KMS-11 (cell line): ENCODE measurements around the gene CAMKK2.

ENCODE experiments used
- H2AFZ ChIP-seq: fragments of 200-600 bp; sonication (generic); 2 replicates; pipeline ENCODE4 v1.6.1; 2016; ENCODE audit warnings: antibody characterized with exemption, mixed run types, low read depth
- H3K27ac ChIP-seq: fragments of 200-600 bp; sonication (generic); 2 replicates; pipeline ENCODE4 v1.6.1; 2016; ENCODE audit warnings: mild to moderate bottlenecking, mixed run types
- H3K27me3 ChIP-seq: fragments of 200-600 bp; sonication (generic); 2 replicates; pipeline ENCODE4 v1.6.1; 2017; ENCODE audit warnings: mild to moderate bottlenecking, low read depth, mixed run types, moderate library complexity; ENCODE audit not compliant: insufficient read depth
- H3K36me3 ChIP-seq: fragments of 200-600 bp; sonication (generic); 2 replicates; pipeline ENCODE4 v1.6.1; 2017; ENCODE audit warnings: mild to moderate bottlenecking, mixed run types; ENCODE audit not compliant: insufficient read depth
- H3K4me1 ChIP-seq: fragments of 200-600 bp; sonication (generic); 2 replicates; pipeline ENCODE4 v1.6.1; 2016; ENCODE audit warnings: mild to moderate bottlenecking, low read depth, mixed run types; ENCODE audit not compliant: poor library complexity, severe bottlenecking
- H3K4me2 ChIP-seq: fragments of 200-600 bp; sonication (generic); 2 replicates; pipeline ENCODE4 v1.7.0; 2016; ENCODE audit warnings: mild to moderate bottlenecking, mixed run types
- H3K4me3 ChIP-seq: fragments of 200-600 bp; sonication (generic); IDR thresholded peaks from 2 replicates; pipeline ENCODE4 v1.6.1; 2017; ENCODE audit warnings: low read depth, low read length, mixed read lengths; ENCODE audit not compliant: insufficient read depth
- H3K79me2 ChIP-seq: fragments of 200-600 bp; sonication (generic); 2 replicates; pipeline ENCODE4 v1.6.1; 2016; ENCODE audit warnings: low read depth, mixed run types; ENCODE audit not compliant: insufficient read depth
- H3K9ac ChIP-seq: fragments of 200-600 bp; sonication (generic); 2 replicates; pipeline ENCODE4 v1.6.1; 2016; ENCODE audit warnings: mild to moderate bottlenecking, mixed run types
- H4K20me1 ChIP-seq: fragments of 200-600 bp; sonication (generic); 2 replicates; pipeline ENCODE4 v1.6.1; 2016; ENCODE audit warnings: mild to moderate bottlenecking, mixed run types; ENCODE audit not compliant: insufficient read depth
- TF ChIP-seq, protein P1 (sequence below): fragments of 200-600 bp; sonication (generic); conservative IDR thresholded peaks from 2 replicates; pipeline ENCODE4 v1.6.1; 2017; ENCODE audit warnings: low read depth, mild to moderate bottlenecking, antibody characterized with exemption, low read length, moderate library complexity, mixed read lengths

CAMKK2 gene

DNA sequence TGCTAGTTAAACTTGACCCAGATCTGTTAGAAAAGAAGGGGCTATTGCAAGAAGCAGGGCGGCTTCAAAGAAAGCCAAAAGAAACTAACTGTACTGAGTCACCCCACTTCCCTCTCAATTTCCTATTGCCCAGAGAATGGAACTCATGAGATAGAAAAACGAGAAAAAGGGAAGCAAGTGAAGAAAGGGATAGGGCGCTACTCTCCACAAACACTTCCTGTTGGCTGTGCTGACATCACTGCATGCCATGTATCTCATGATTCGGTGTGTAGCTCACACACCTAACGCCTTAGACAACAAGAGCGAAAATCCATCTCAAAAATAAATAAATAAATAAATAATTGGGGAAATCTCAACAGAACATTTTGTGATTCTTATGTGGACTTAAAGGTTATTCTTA lies 99.6 kb downstream of the CAMKK2 start:
- Histone ChIP-seq H3K4me1 (no peaks in the 10 kb centered on the region), H3K27ac (no peak overlapping the region), H3K9ac (no peak overlapping the region), H3K79me2 (no peaks in the 10 kb centered on the region), H3K4me2 (no peak overlapping the region), H3K4me3 (no peak overlapping the region), H2AFZ (no peak overlapping the region), H4K20me1 (no peaks in the 10 kb centered on the region), H3K27me3 (no peaks in the 10 kb centered on the region), H3K36me3 (no peaks in the 10 kb centered on the region)
- TF ChIP-seq, protein P1, sequence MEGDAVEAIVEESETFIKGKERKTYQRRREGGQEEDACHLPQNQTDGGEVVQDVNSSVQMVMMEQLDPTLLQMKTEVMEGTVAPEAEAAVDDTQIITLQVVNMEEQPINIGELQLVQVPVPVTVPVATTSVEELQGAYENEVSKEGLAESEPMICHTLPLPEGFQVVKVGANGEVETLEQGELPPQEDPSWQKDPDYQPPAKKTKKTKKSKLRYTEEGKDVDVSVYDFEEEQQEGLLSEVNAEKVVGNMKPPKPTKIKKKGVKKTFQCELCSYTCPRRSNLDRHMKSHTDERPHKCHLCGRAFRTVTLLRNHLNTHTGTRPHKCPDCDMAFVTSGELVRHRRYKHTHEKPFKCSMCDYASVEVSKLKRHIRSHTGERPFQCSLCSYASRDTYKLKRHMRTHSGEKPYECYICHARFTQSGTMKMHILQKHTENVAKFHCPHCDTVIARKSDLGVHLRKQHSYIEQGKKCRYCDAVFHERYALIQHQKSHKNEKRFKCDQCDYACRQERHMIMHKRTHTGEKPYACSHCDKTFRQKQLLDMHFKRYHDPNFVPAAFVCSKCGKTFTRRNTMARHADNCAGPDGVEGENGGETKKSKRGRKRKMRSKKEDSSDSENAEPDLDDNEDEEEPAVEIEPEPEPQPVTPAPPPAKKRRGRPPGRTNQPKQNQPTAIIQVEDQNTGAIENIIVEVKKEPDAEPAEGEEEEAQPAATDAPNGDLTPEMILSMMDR, result no peak

- H3K4me3 ChIP-seq, result no peak overlapping the region
- no peaks in the 10 kb centered on the region for H3K79me2 ChIP-seq
- H2AFZ ChIP-seq, result no peak overlapping the region
- no peak overlapping the region for H3K9ac ChIP-seq
- no peaks in the 10 kb centered on the region for H3K36me3 ChIP-seq
- TF ChIP-seq, protein P1, result no peak
- H3K4me2 ChIP-seq, result no peak overlapping the region
- H3K27me3 ChIP-seq, result no peaks in the 10 kb centered on the region
- no peaks in the 10 kb centered on the region for H3K4me1 ChIP-seq
- no peaks in the 10 kb centered on the region for H4K20me1 ChIP-seq
- no peak overlapping the region for H3K27ac ChIP-seq
Measured at GRCh38 chr12:121191151-121191550, 105.4 kb downstream of the CAMKK2 start.

DNA sequence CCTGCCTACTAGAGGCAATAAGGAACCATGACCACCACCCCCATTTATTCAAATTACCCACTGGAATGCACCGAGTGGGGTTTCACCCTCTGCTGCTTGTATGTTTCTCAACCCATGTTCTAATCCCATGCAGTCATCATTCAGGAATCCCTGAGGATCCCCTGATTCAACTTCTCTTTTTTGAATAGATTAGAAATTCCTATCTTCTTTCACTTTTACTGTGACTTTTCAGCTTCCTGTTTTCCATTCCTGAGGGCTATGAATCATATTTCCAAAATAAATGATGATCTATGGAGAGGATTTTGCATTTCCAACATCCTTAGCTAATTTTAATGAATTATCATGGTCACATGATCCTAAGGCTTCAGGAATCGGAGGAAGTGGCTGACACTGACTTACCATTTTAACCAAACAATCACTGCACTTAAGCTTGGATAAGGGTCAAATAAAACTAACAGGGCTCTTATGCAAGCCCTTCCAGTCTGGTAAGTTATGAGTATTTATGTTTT lies 105.9 kb downstream of the CAMKK2 start:
- no peak overlapping the region for H3K4me3 ChIP-seq
- no peaks in the 10 kb centered on the region for H3K27me3 ChIP-seq
- no peak overlapping the region for H3K4me2 ChIP-seq
- no peaks in the 10 kb centered on the region for H4K20me1 ChIP-seq
- H3K27ac ChIP-seq, result no peak overlapping the region
- no peaks in the 10 kb centered on the region for H3K4me1 ChIP-seq
- H3K9ac ChIP-seq, result no peak overlapping the region
- no peaks in the 10 kb centered on the region for H3K36me3 ChIP-seq
- no peaks in the 10 kb centered on the region for H3K79me2 ChIP-seq
- TF ChIP-seq, protein P1, result no peak
- H2AFZ ChIP-seq, result no peak overlapping the region

- Histone ChIP-seq H3K36me3 (no peaks in the 10 kb centered on the region), H3K9ac (no peak overlapping the region), H3K4me2 (no peak overlapping the region), H3K4me1 (no peaks in the 10 kb centered on the region), H3K4me3 (no peak overlapping the region), H4K20me1 (no peaks in the 10 kb centered on the region), H3K27me3 (no peaks in the 10 kb centered on the region), H2AFZ (no peak overlapping the region), H3K79me2 (no peaks in the 10 kb centered on the region), H3K27ac (no peak overlapping the region)
- TF ChIP-seq, protein P1, result no peak
Measured at GRCh38 chr12:121189619-121190155, 106.8 kb downstream of the CAMKK2 start.
